ENCODE data around the gene CTIF.

Gene CTIF

GRCh38 chr18:48605408-48605845 lies 66.6 kb downstream of the CTIF start:
- no peak for TF ChIP-seq CTCF (IDR thresholded peaks at IDR 0.05)
- Histone ChIP-seq H3K4me3 (ENCODE audit: low read depth in 1 of 2, low read length in 1 of 2) (no peak overlapping the region), H3K4me1 (ENCODE audit: control insufficient read depth in 1 of 2, insufficient read depth in 1 of 2, low read depth in 1 of 2, low read length in 1 of 2) (no peaks in the 10 kb centered on the region), H3K36me3 (no peaks in the 10 kb centered on the region), H3K9me3 (no peaks in the 10 kb centered on the region), H3K27ac (no peak overlapping the region), H3K27me3 (no peaks in the 10 kb centered on the region)

- H3K9me3 ChIP-seq, result no peaks in the 10 kb centered on the region
- no peak overlapping the region for H3K27ac ChIP-seq
- no peak for TF ChIP-seq CTCF (IDR thresholded peaks at IDR 0.05)
- H3K36me3 ChIP-seq, result no peaks in the 10 kb centered on the region
- H3K4me3 ChIP-seq (ENCODE audit: low read depth in 1 of 2, low read length in 1 of 2), result no peak overlapping the region
- H3K27me3 ChIP-seq, result no peaks in the 10 kb centered on the region
- H3K4me1 ChIP-seq (ENCODE audit: control insufficient read depth in 1 of 2, insufficient read depth in 1 of 2, low read depth in 1 of 2, low read length in 1 of 2), result no peaks in the 10 kb centered on the region
Observed at GRCh38 chr18:48607056-48607984, 68.5 kb downstream of the CTIF start.

DNA sequence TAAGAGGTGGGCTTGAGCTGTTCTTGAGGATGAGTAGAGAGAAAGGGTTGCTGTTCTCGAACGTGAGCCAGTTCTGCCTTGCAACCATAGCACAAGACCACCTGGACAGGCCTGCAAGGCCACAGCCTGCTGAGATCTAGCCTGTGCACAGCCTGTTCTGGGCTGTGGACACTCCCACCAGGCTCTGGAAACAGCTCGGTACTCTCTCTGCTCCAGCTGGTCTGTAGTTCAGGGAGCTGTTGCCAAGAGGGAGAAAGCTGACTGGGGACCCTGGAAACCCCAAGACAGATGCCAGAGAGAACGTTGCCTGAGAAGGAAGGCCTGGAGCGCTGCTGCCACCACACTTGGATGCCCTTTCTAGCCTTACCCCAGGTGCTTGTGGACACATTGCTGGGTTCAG lies 69.8 kb downstream of the CTIF start:
- Histone ChIP-seq H3K27me3 (no peaks in the 10 kb centered on the region), H3K4me1 (ENCODE audit: control insufficient read depth in 1 of 2, insufficient read depth in 1 of 2, low read depth in 1 of 2, low read length in 1 of 2) (no peaks in the 10 kb centered on the region), H3K9me3 (no peaks in the 10 kb centered on the region), H3K4me3 (ENCODE audit: low read depth in 1 of 2, low read length in 1 of 2) (no peak overlapping the region), H3K36me3 (no peaks in the 10 kb centered on the region), H3K27ac (no peak overlapping the region)
- TF ChIP-seq CTCF (IDR thresholded peaks at IDR 0.05), result no peak

GRCh38 chr18:48609114-48609513 lies 70.3 kb downstream of the CTIF start:
- no peaks in the 10 kb centered on the region for H3K36me3 ChIP-seq
- H3K27ac ChIP-seq, result no peak overlapping the region
- no peaks in the 10 kb centered on the region for H3K4me1 ChIP-seq (ENCODE audit: control insufficient read depth in 1 of 2, insufficient read depth in 1 of 2, low read depth in 1 of 2, low read length in 1 of 2)
- no peaks in the 10 kb centered on the region for H3K9me3 ChIP-seq
- H3K27me3 ChIP-seq, result no peaks in the 10 kb centered on the region
- H3K4me3 ChIP-seq (ENCODE audit: low read depth in 1 of 2, low read length in 1 of 2), result no peak overlapping the region
- TF ChIP-seq CTCF (IDR thresholded peaks at IDR 0.05), result no peak

- no peak for TF ChIP-seq CTCF (IDR thresholded peaks at IDR 0.05)
- Histone ChIP-seq H3K36me3 (no peaks in the 10 kb centered on the region), H3K27ac (no peak overlapping the region), H3K27me3 (no peaks in the 10 kb centered on the region), H3K4me1 (ENCODE audit: control insufficient read depth in 1 of 2, insufficient read depth in 1 of 2, low read depth in 1 of 2, low read length in 1 of 2) (no peaks in the 10 kb centered on the region), H3K9me3 (no peaks in the 10 kb centered on the region), H3K4me3 (ENCODE audit: low read depth in 1 of 2, low read length in 1 of 2) (no peak overlapping the region)
Observed at GRCh38 chr18:48609820-48610815, 71.3 kb downstream of the CTIF start.
